SU-DHL-6 (cell line): ENCODE measurements around the gene LRTM1.

Source experiments
- H2AFZ ChIP-seq: fragments of 200-600 bp; sonication (generic); 2 replicates; pipeline ENCODE4 v1.6.1; 2014; ENCODE audit warnings: low read depth, mild to moderate bottlenecking, moderate library complexity, mixed read lengths, antibody characterized with exemption, low read length; ENCODE audit not compliant: severe bottlenecking
- H3F3A ChIP-seq: fragments of 200-600 bp; shearing (Covaris generic); 2 replicates; pipeline ENCODE4 v1.6.0; 2016; ENCODE audit warnings: antibody characterized with exemption, mild to moderate bottlenecking; ENCODE audit not compliant: insufficient read depth
- H3K27ac ChIP-seq: fragments of 200-600 bp; sonication (generic); 2 replicates; pipeline ENCODE4 v1.5.1; 2016; ENCODE audit warnings: low read depth, mild to moderate bottlenecking, low read length, moderate library complexity, mixed read lengths
- H3K27me3 ChIP-seq: fragments of 200-600 bp; sonication (generic), shearing (Covaris generic); 2 replicates; pipeline ENCODE4 v1.6.0; 2014; ENCODE audit warnings: mild to moderate bottlenecking, low read length
- H3K36me3 ChIP-seq: fragments of 200-600 bp; sonication (generic); 2 replicates; pipeline ENCODE4 v1.6.1; 2014; ENCODE audit warnings: mild to moderate bottlenecking, low read length, mixed read lengths
- H3K4me2 ChIP-seq: fragments of 300-600, 200-600 bp; shearing (Covaris generic), sonication (generic); 2 replicates; pipeline ENCODE4 v1.6.0; 2014; ENCODE audit warnings: low read length, low read depth, mild to moderate bottlenecking; ENCODE audit not compliant: poor library complexity, severe bottlenecking
- H3K4me3 ChIP-seq: fragments of 200-600 bp; sonication (generic); 2 replicates; pipeline ENCODE4 v1.5.1; 2014; ENCODE audit warnings: antibody characterized with exemption, low read length, mild to moderate bottlenecking, mixed read lengths; ENCODE audit not compliant: insufficient read depth, poor library complexity, severe bottlenecking
- H3K79me2 ChIP-seq: fragments of 200-600 bp; sonication (generic); 2 replicates; pipeline ENCODE4 v1.6.1; 2014; ENCODE audit warnings: mild to moderate bottlenecking, low read length, moderate library complexity; ENCODE audit not compliant: insufficient read depth
- H3K9ac ChIP-seq: fragments of 200-600 bp; sonication (generic); 2 replicates; pipeline ENCODE4 v1.7.0; 2014; ENCODE audit warnings: mild to moderate bottlenecking, low read length
- H3K9me2 ChIP-seq: fragments of 200-600 bp; sonication (generic); replicated peaks from 2 replicates; pipeline ENCODE4 v1.6.1; 2014; ENCODE audit warnings: low read length; ENCODE audit not compliant: insufficient read depth
- H3K9me3 ChIP-seq: fragments of 200-600 bp; sonication (generic); 2 replicates; pipeline ENCODE4 v1.6.1; 2014; ENCODE audit warnings: low read length, mixed read lengths; ENCODE audit not compliant: insufficient read depth
- H4K20me1 ChIP-seq: fragments of 200-600 bp; sonication (generic); 2 replicates; pipeline ENCODE4 v1.6.1; 2014; ENCODE audit warnings: low read depth, mild to moderate bottlenecking, antibody characterized with exemption, low read length, moderate library complexity, mixed read lengths
- EZH2phosphoT487 ChIP-seq: fragments of 200-600 bp; sonication (generic), shearing (Covaris generic); conservative IDR thresholded peaks from 2 replicates; pipeline ENCODE4 v1.6.1; 2018; ENCODE audit warnings: mild to moderate bottlenecking, antibody characterized with exemption, low read length, moderate library complexity, mixed read lengths
- TF ChIP-seq, protein P1 (sequence below): fragments of 200-600 bp; sonication (generic); IDR thresholded peaks from one replicate; pipeline ENCODE4 v1.5.1; 2017; ENCODE audit warnings: antibody characterized with exemption, mild to moderate bottlenecking, low read length, moderate library complexity; ENCODE audit not compliant: insufficient read depth, poor library complexity, severe bottlenecking

LRTM1 gene

DNA sequence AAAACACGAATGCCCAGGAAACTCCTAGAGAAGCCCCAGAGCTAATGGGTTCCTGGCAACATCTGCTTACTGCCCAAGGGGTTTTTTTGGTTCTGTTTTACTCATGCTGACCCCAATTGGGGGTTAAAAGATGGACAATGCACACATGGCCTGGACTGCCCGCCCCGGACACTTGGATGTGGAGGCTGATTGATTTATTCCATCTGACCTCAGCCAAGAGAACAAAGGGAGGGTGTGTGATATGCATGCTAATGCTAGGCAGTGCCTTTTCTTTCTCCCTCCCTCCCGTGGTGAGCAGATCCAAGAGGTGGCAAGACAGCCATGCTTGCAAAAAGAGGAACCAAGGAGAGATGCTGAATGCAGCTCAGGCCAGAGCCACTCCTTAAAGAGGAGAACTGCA lies 3.3 kb upstream of the LRTM1 start:
- Histone ChIP-seq H3K4me3 (no peak overlapping the region), H3K9me3 (no peaks in the 10 kb centered on the region), H3K36me3 (no peaks in the 10 kb centered on the region), H3K9ac (no peak overlapping the region), H3K9me2 (no peaks in the 10 kb centered on the region), H2AFZ (no peak overlapping the region), H3K4me2 (no peak overlapping the region), H3K27ac (no peak overlapping the region), H3K79me2 (no peaks in the 10 kb centered on the region), H3K27me3 (no peaks in the 10 kb centered on the region), H3F3A (no peaks in the 10 kb centered on the region), H4K20me1 (no peaks in the 10 kb centered on the region)
- TF ChIP-seq EZH2phosphoT487: no peak
- TF ChIP-seq, protein P1, sequence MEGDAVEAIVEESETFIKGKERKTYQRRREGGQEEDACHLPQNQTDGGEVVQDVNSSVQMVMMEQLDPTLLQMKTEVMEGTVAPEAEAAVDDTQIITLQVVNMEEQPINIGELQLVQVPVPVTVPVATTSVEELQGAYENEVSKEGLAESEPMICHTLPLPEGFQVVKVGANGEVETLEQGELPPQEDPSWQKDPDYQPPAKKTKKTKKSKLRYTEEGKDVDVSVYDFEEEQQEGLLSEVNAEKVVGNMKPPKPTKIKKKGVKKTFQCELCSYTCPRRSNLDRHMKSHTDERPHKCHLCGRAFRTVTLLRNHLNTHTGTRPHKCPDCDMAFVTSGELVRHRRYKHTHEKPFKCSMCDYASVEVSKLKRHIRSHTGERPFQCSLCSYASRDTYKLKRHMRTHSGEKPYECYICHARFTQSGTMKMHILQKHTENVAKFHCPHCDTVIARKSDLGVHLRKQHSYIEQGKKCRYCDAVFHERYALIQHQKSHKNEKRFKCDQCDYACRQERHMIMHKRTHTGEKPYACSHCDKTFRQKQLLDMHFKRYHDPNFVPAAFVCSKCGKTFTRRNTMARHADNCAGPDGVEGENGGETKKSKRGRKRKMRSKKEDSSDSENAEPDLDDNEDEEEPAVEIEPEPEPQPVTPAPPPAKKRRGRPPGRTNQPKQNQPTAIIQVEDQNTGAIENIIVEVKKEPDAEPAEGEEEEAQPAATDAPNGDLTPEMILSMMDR: no peak

DNA sequence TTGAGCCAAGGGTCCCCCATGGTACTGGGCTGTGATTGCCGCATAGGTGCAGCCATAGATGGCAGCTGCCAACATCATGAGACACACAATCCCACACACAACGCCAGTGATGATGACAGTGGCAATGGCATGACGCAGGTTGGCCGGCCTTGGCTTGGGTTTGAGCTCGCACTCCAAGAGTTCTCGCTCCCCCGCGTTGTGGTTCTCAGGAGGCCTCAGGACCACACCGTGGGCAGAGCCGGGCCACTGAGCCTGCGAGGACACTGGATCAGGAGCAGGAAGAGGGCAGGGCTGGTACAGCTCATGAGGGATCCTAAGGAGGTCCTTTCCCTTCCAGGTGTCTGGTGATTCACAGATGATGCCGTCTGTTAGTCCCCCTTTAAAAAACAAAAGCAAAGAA lies 9.3 kb downstream of the LRTM1 start:
- no peak for TF ChIP-seq EZH2phosphoT487
- TF ChIP-seq, protein P1: no peak
- Histone ChIP-seq H3K36me3 (no peaks in the 10 kb centered on the region), H3K4me3 (no peak overlapping the region), H3K27me3 (no peaks in the 10 kb centered on the region), H3K27ac (no peak overlapping the region), H3K79me2 (no peaks in the 10 kb centered on the region), H3K9ac (no peak overlapping the region), H3K9me3 (no peaks in the 10 kb centered on the region), H3K4me2 (no peak overlapping the region), H3F3A (no peaks in the 10 kb centered on the region), H4K20me1 (no peaks in the 10 kb centered on the region), H3K9me2 (no peaks in the 10 kb centered on the region), H2AFZ (no peak overlapping the region)

DNA sequence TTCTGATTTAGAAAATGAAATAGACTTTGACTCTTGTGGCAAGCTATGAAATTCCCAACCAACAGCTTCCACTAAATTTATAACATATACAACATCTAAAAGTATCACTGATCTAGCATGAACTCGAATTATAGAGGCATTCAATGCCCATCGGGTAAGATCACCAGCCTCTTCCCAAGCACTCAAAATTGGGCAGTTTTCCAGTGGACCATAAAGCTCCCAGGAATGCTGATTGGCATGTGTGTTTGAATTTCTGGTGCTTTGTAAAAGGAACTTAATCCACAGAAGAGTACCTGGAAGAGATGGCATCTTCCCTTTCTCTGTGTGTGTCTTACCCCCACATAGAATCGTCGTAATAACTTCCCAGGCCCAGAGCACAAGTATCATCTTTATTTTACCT lies 10.0 kb downstream of the LRTM1 start:
- TF ChIP-seq EZH2phosphoT487: no peak
- TF ChIP-seq, protein P1: no peak

More for the DNA sequence above, 10.0 kb downstream of the LRTM1 start:
- H2AFZ ChIP-seq: no peak overlapping the region
- no peaks in the 10 kb centered on the region for H4K20me1 ChIP-seq
- no peak overlapping the region for H3K4me2 ChIP-seq
- no peak overlapping the region for H3K9ac ChIP-seq
- H3K27ac ChIP-seq: no peak overlapping the region
- H3K9me2 ChIP-seq: no peaks in the 10 kb centered on the region
- no peak overlapping the region for H3K4me3 ChIP-seq
- H3K36me3 ChIP-seq: no peaks in the 10 kb centered on the region
- no peaks in the 10 kb centered on the region for H3K79me2 ChIP-seq
- H3K9me3 ChIP-seq: no peaks in the 10 kb centered on the region
- no peaks in the 10 kb centered on the region for H3K27me3 ChIP-seq
- H3F3A ChIP-seq: no peaks in the 10 kb centered on the region
